Glutamatergic neuron (in vitro differentiated cells): Measurements from ENCODE around the gene FMN1. TPM values are rescaled to one million over a fixed set of nuclear protein-coding genes. Genes with fewer than 3 reads are reported as not detected.

Source experiments
- DNase-seq: peaks from one replicate; pipeline ENCODE4 v3.0.0; 2022
- H3K27ac Mint-ChIP-seq: one replicate; pipeline ENCODE4 v1.8.0; 2020; ENCODE audit warnings: mild to moderate bottlenecking, mixed read lengths, inconsistent platforms; ENCODE audit not compliant: unreplicated experiment
- H3K27me3 Mint-ChIP-seq: one replicate; pipeline ENCODE4 v1.8.0; 2020; ENCODE audit warnings: mild to moderate bottlenecking, moderate library complexity, mixed read lengths, inconsistent platforms; ENCODE audit not compliant: unreplicated experiment
- H3K36me3 Mint-ChIP-seq: one replicate; pipeline ENCODE4 v1.8.0; 2020; ENCODE audit warnings: mild to moderate bottlenecking, mixed read lengths, inconsistent platforms; ENCODE audit not compliant: unreplicated experiment
- H3K4me1 Mint-ChIP-seq: one replicate; pipeline ENCODE4 v1.8.0; 2020; ENCODE audit warnings: mild to moderate bottlenecking, low read depth, mixed read lengths, inconsistent platforms; ENCODE audit not compliant: unreplicated experiment
- H3K4me3 Mint-ChIP-seq: one replicate; pipeline ENCODE4 v1.8.0; 2020; ENCODE audit warnings: mild to moderate bottlenecking, mixed read lengths, inconsistent platforms; ENCODE audit not compliant: unreplicated experiment
- H3K9me3 Mint-ChIP-seq: one replicate; pipeline ENCODE4 v1.8.0; 2020; ENCODE audit warnings: mild to moderate bottlenecking, moderate library complexity, mixed read lengths, inconsistent platforms; ENCODE audit not compliant: unreplicated experiment
- CTCF ChIP-seq: fragments of 200-600 bp; sonication (generic); IDR thresholded peaks from one replicate; pipeline ENCODE4 v1.5.0; 2021; ENCODE audit not compliant: partially characterized antibody, unreplicated experiment
- total RNA-seq: library from RNA; stranded (reverse); fragmentation: NEBNext Ultra II Directional; extraction: Animal tissue kit (Norgen Biotek cat#: 25700); gene quantifications from one replicate; pipeline ENCODE4 v1.2.1, GENCODE V29; 2021; ENCODE audit not compliant: unreplicated experiment

FMN1 gene
- total RNA-seq, 1 donor from 2014 or later = 1.1 TPM

GRCh38 chr15:32922541-32922940 is 272.0 kb downstream of the FMN1 start:
- Mint-ChIP-seq H3K27me3 (no peaks in the 10 kb centered on the region), H3K4me3 (no peak overlapping the region), H3K9me3 (no peaks in the 10 kb centered on the region), H3K27ac (no peak overlapping the region), H3K4me1 (no peaks in the 10 kb centered on the region), H3K36me3 (no peaks in the 10 kb centered on the region)
- DNase-seq = no peak
- no peak for TF ChIP-seq CTCF

GRCh38 chr15:32919749-32920414 is 274.6 kb downstream of the FMN1 start:
- Mint-ChIP-seq H3K27ac (no peak overlapping the region), H3K4me1 (no peaks in the 10 kb centered on the region), H3K36me3 (no peaks in the 10 kb centered on the region), H3K27me3 (no peaks in the 10 kb centered on the region), H3K4me3 (no peak overlapping the region), H3K9me3 (no peaks in the 10 kb centered on the region)
- TF ChIP-seq CTCF = no peak
- DNase-seq = no peak

DNA sequence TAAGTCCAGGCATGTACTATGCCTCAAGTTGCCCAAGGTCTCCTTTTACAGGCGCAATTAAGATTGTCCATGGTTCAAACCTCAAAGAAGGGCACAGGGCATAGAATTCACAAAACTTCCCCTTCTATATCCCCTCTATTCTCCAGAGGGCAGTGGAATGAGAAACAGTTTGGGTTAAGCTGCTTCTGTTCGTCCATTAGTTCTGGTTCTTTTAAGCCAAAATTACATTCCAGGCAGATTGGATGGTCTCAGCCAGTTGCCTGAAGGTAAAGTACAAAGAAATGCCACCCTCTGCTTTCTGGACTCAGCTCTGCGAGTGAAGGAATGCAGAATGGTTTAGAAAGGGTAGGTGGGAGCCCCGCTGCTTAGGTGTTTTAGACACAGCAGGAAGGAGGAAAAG is 276.0 kb downstream of the FMN1 start:
- Mint-ChIP-seq H3K9me3 (no peaks in the 10 kb centered on the region), H3K4me1 (no peaks in the 10 kb centered on the region), H3K27me3 (no peaks in the 10 kb centered on the region), H3K27ac (no peak overlapping the region), H3K4me3 (no peak overlapping the region), H3K36me3 (no peaks in the 10 kb centered on the region)
- no peak for DNase-seq
- no peak for TF ChIP-seq CTCF

- H3K4me1 Mint-ChIP-seq = no peaks in the 10 kb centered on the region
- H3K9me3 Mint-ChIP-seq = no peaks in the 10 kb centered on the region
- H3K27me3 Mint-ChIP-seq = no peaks in the 10 kb centered on the region
- no peak for TF ChIP-seq CTCF
- no peak overlapping the region for H3K27ac Mint-ChIP-seq
- no peak overlapping the region for H3K4me3 Mint-ChIP-seq
- no peak for DNase-seq
- H3K36me3 Mint-ChIP-seq = no peaks in the 10 kb centered on the region
These were observed 283.7 kb downstream of the FMN1 start for GRCh38 chr15:32910839-32911238.

DNA sequence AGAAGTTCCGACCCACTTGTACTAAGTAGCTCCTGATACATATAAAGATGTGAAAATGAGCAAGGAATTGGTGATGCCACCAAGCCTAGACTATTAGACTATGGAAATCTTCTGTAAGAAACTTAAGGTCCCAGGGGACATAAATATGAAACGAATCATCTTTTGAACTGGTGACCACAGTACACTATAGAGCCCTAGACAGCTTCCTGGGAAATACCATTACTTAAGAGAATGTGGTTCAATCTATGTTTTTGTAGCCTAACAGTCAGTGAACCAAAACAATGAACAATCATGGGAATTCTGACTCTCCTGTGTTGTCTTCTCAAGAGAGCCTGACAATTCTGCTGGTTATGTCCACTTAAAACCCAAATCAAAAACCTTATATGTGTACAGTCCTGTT is 285.1 kb downstream of the FMN1 start:
- Mint-ChIP-seq H3K9me3 (no peaks in the 10 kb centered on the region), H3K27me3 (no peaks in the 10 kb centered on the region), H3K4me3 (no peak overlapping the region), H3K4me1 (no peaks in the 10 kb centered on the region), H3K27ac (no peak overlapping the region), H3K36me3 (no peaks in the 10 kb centered on the region)
- DNase-seq = no peak
- no peak for TF ChIP-seq CTCF
